SK-N-SH (cell line): ENCODE data around the gene RSU1. TPM values are rescaled to one million over a fixed set of nuclear protein-coding genes. Genes with fewer than 3 reads are reported as not detected.

Experiments used
- CTCF ChIA-PET: fragments of 300-600, 350-600 bp; formaldehyde crosslinking; extraction: SDS; loops from one replicate; lab custom pipeline; 2021; lab: Yijun Ruan, JAX
- POLR2A ChIA-PET: fragments of 350-600 bp; sonication (Branson Sonifier 250); formaldehyde crosslinking; extraction: SDS; loops from one replicate; lab custom pipeline; 2020; ENCODE audit warnings: antibody characterized with exemption, inconsistent platforms; lab: Yijun Ruan, JAX
- DNase-seq: peaks from one replicate; pipeline ENCODE4 v3.0.0; 2012
- H2AFZ ChIP-seq: fragments of 200-600 bp; sonication (generic); 2 replicates; pipeline ENCODE4 v1.8.1; 2016; ENCODE audit warnings: antibody characterized with exemption, mild to moderate bottlenecking, low read depth
- H3F3A ChIP-seq: fragments of 200-600 bp; sonication (generic); replicated peaks from 2 replicates; pipeline ENCODE3; 2016; ENCODE audit warnings: antibody characterized with exemption, mild to moderate bottlenecking; ENCODE audit not compliant: insufficient read depth
- H3K27ac ChIP-seq, 2 experiments: fragments of 200-500 bp in 1 of 2; fragments of 200-600 bp in 1 of 2; sonication (Bioruptor generic) in 1 of 2; sonication (generic), shearing (Covaris generic) in 1 of 2; 2 replicates each; pipeline versions ENCODE4 v1.5.1 to v1.6.1; 2014 to 2016; ENCODE audit warnings: low read depth in 2 of 2, inconsistent platforms in 1 of 2, low read length in 1 of 2, mild to moderate bottlenecking in 1 of 2, mixed read lengths in 1 of 2
- H3K27me3 ChIP-seq: fragments of 200-600 bp; sonication (generic), shearing (Covaris generic); 2 replicates; pipeline ENCODE4 v1.6.1; 2016; ENCODE audit warnings: mixed run types; ENCODE audit not compliant: insufficient read depth
- H3K36me3 ChIP-seq, 2 experiments: fragments of 200-500 bp in 1 of 2; fragments of 200-600 bp in 1 of 2; sonication (Bioruptor generic) in 1 of 2; sonication (generic) in 1 of 2; replicated peaks in 1 of 2; 2 replicates each; pipeline versions ENCODE3 to v1.5.1; 2014 to 2016; ENCODE audit warnings: low read length in 1 of 2, mild to moderate bottlenecking in 1 of 2; ENCODE audit not compliant: insufficient read depth in 2 of 2, control insufficient read depth in 1 of 2
- H3K4me1 ChIP-seq, 2 experiments: fragments of 200-500 bp in 1 of 2; fragments of 200-600 bp in 1 of 2; sonication (Bioruptor generic) in 1 of 2; sonication (generic), shearing (Covaris generic) in 1 of 2; 2 replicates each; pipeline versions ENCODE4 v1.5.1 to v1.6.1; 2014 to 2016; ENCODE audit warnings: low read depth in 1 of 2, low read length in 1 of 2, mixed run types in 1 of 2; ENCODE audit not compliant: insufficient read depth in 2 of 2, control insufficient read depth in 1 of 2
- H3K4me2 ChIP-seq: fragments of 200-600 bp; sonication (generic), shearing (Covaris generic); 2 replicates; pipeline ENCODE4 v1.6.1; 2017; ENCODE audit warnings: mixed run types
- H3K4me3 ChIP-seq, 2 experiments: fragments of 200-500 bp in 1 of 2; fragments of 200-600 bp in 1 of 2; sonication (Bioruptor generic) in 1 of 2; sonication (generic), shearing (Covaris generic) in 1 of 2; 2 replicates each; pipeline versions ENCODE4 v1.5.1 to v1.8.1; 2014 to 2016; ENCODE audit warnings: low read depth in 2 of 2, inconsistent platforms in 1 of 2, low read length in 1 of 2, mild to moderate bottlenecking in 1 of 2, mixed read lengths in 1 of 2, moderate library complexity in 1 of 2
- H3K79me2 ChIP-seq: fragments of 200-600 bp; sonication (generic); 2 replicates; pipeline ENCODE4 v1.8.1; 2017; ENCODE audit warnings: mild to moderate bottlenecking; ENCODE audit not compliant: insufficient read depth
- H3K9ac ChIP-seq: fragments of 200-600 bp; sonication (generic); 2 replicates; pipeline ENCODE4 v1.6.1; 2017; ENCODE audit warnings: mixed run types
- H3K9me2 ChIP-seq: fragments of 200-600 bp; sonication (generic); 2 replicates; pipeline ENCODE4 v1.6.1; 2017; ENCODE audit warnings: mixed run types
- H3K9me3 ChIP-seq: fragments of 200-600 bp; sonication (generic); 2 replicates; pipeline ENCODE4 v1.6.1; 2017; ENCODE audit warnings: mixed run types, mild to moderate bottlenecking, moderate library complexity
- H4K20me1 ChIP-seq: fragments of 200-600 bp; sonication (generic); 2 replicates; pipeline ENCODE4 v1.6.1; 2017; ENCODE audit warnings: mild to moderate bottlenecking, mixed run types; ENCODE audit not compliant: insufficient read depth
- ELF1 ChIP-seq: IDR thresholded peaks from 2 replicates; pipeline ENCODE4 v1.4.0; 2012
- EP300 ChIP-seq, 2 experiments: IDR thresholded peaks; 2 replicates each; pipeline versions ENCODE4 v1.4.0 to v1.6.1; 2012; ENCODE audit warnings: borderline replicate concordance in 1 of 2, low read depth in 1 of 2, low read length in 1 of 2
- EZH2phosphoT487 ChIP-seq: fragments of 200-600 bp; sonication (generic); IDR thresholded peaks from 2 replicates; pipeline ENCODE4 v1.6.1; 2017; ENCODE audit warnings: low read depth, mixed run types, mild to moderate bottlenecking, antibody characterized with exemption, moderate library complexity, borderline replicate concordance
- FOXM1 ChIP-seq: IDR thresholded peaks from 2 replicates; pipeline ENCODE4 v1.4.0; 2012; ENCODE audit warnings: low read depth, mild to moderate bottlenecking
- GABPA ChIP-seq: IDR thresholded peaks from 2 replicates; pipeline ENCODE4 v1.4.0; 2012; ENCODE audit warnings: low read depth, mild to moderate bottlenecking
- GATA2 ChIP-seq: sonication (generic); formaldehyde crosslinking; IDR thresholded peaks from 2 replicates; pipeline ENCODE4 v1.5.0; 2020; ENCODE audit warnings: mild to moderate bottlenecking, missing genetic modification reagents
- MXI1 ChIP-seq: IDR thresholded peaks from 2 replicates; pipeline ENCODE4 v1.6.1; 2012; ENCODE audit warnings: mild to moderate bottlenecking, low read depth, low read length, improper control_type of control experiment
- NRF1 ChIP-seq: IDR thresholded peaks from 2 replicates; pipeline ENCODE4 v1.6.1; 2012; ENCODE audit warnings: low read depth, mild to moderate bottlenecking, low read length
- RCOR1 ChIP-seq: fragments of 150-350 bp; IDR thresholded peaks from 2 replicates; pipeline ENCODE4 v1.6.1; 2017; ENCODE audit warnings: antibody characterized with exemption, low read length
- RFX5 ChIP-seq: IDR thresholded peaks from 2 replicates; pipeline ENCODE4 v1.6.1; 2012; ENCODE audit warnings: mild to moderate bottlenecking, improper control_type of control experiment, low read length
- SIN3A ChIP-seq: IDR thresholded peaks from 2 replicates; pipeline ENCODE4 v1.6.1; 2012; ENCODE audit warnings: low read depth, mild to moderate bottlenecking, low read length, moderate library complexity, borderline replicate concordance
- TAF1 ChIP-seq: IDR thresholded peaks from 2 replicates; pipeline ENCODE4 v1.6.1; 2012; ENCODE audit warnings: low read depth, mild to moderate bottlenecking, low read length, moderate library complexity, borderline replicate concordance
- YY1 ChIP-seq: IDR thresholded peaks from 2 replicates; pipeline ENCODE4 v1.4.0; 2012; ENCODE audit warnings: low read depth, mild to moderate bottlenecking
- whole genome bisulfite sequencing: methylation state at CpG from one replicate; pipeline ENCODE4 v1.1.6; 2017; ENCODE audit warnings: low lambda C conversion rate; 5-methylcytosine and 5-hydroxymethylcytosine counted together
- polyA plus RNA-seq, 3 experiments: library from polyadenylated mRNA; depleted of rRNA; stranded (reverse); fragments of >200 nt; gene quantifications; 2 replicates each; pipeline ENCODE4 v1.2.3, GENCODE V29; 2012
- TF ChIP-seq, protein P1 (sequence below): IDR thresholded peaks from 2 replicates; pipeline ENCODE4 v1.4.0; 2012; ENCODE audit warnings: low read depth, borderline replicate concordance
- TF ChIP-seq, protein P2 (sequence below): IDR thresholded peaks from 2 replicates; pipeline ENCODE4 v1.4.0; 2012; ENCODE audit warnings: low read depth, borderline replicate concordance

RSU1 gene
- polyA plus RNA-seq, 1 of the 3 experiments (the other 2 are of a cell fraction), result 59.8 TPM

DNA sequence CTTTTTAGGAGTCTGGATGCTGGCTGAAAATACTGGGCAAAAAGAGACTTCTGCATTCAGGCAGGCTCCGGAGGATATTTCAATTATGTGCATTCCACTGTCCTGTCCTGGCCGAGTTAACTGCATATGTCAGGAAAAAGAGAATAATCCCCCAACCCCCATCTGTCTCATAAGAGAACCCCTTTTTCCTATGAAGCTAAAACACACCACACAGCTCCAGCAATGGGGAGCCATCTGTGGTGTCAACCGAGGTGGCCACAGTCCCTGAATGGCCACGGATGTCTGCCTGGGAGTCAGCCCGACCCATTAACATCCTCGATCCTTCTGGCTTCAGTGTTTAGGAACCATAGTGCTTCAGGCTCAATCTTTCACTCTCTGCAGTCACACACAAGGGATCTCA is 70.4 kb downstream of the RSU1 start (continued):
- TF ChIP-seq, protein P1, sequence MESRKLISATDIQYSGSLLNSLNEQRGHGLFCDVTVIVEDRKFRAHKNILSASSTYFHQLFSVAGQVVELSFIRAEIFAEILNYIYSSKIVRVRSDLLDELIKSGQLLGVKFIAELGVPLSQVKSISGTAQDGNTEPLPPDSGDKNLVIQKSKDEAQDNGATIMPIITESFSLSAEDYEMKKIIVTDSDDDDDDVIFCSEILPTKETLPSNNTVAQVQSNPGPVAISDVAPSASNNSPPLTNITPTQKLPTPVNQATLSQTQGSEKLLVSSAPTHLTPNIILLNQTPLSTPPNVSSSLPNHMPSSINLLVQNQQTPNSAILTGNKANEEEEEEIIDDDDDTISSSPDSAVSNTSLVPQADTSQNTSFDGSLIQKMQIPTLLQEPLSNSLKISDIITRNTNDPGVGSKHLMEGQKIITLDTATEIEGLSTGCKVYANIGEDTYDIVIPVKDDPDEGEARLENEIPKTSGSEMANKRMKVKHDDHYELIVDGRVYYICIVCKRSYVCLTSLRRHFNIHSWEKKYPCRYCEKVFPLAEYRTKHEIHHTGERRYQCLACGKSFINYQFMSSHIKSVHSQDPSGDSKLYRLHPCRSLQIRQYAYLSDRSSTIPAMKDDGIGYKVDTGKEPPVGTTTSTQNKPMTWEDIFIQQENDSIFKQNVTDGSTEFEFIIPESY, result no peak
- no peak for TF ChIP-seq GATA2 (CRISPR knock-in tag)
- no peak for TF ChIP-seq EZH2phosphoT487

DNA sequence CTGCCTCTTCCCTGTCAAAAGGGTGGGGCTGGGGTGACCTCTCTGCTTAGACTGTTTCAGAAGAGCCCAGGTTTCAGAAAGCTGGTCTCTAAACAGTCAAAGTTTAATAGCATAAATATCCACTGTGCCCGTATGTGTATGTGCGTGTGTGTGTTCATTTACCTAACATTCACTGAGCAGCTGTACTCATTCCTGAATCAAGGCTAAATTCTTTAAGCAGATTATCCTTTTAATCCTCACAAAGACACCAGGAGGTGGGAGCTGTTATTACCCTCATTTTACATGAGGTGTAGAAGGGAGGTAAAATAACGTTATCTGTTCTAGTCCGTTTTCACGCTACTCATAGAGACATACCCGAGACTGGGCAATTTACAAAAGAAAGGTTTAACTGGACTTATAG is 72.2 kb downstream of the RSU1 start:
- H3K79me2 ChIP-seq, result no peaks in the 10 kb centered on the region
- ChIA-PET POLR2A (no interaction called here), CTCF (no interaction called here)
- no peaks in the 10 kb centered on the region for H3K27me3 ChIP-seq
- no peaks in the 10 kb centered on the region for H3K9me3 ChIP-seq
- no peaks in the 10 kb centered on the region for H3K9me2 ChIP-seq
- H3K9ac ChIP-seq, result no peak overlapping the region
- H3K36me3 ChIP-seq, result peaks cover 13 to 18% of the 10 kb centered on the region in 2 experiments
- no peaks in the 10 kb centered on the region; a peak in 1 of 4 replicates for H3K4me1 ChIP-seq
- H3K27ac ChIP-seq, result no peak overlapping the region
- TF ChIP-seq SIN3A (no peak), GABPA (no peak), RCOR1 (no peak), NRF1 (no peak), TAF1 (no peak), GATA2 (CRISPR knock-in tag) (no peak), EP300 (IDR thresholded peaks at IDR 0.05; ENCODE audit: borderline replicate concordance in 1 of 2, low read depth in 1 of 2, low read length in 1 of 2) (no peak), ELF1 (no peak), RFX5 (no peak)
- TF ChIP-seq, protein P2, sequence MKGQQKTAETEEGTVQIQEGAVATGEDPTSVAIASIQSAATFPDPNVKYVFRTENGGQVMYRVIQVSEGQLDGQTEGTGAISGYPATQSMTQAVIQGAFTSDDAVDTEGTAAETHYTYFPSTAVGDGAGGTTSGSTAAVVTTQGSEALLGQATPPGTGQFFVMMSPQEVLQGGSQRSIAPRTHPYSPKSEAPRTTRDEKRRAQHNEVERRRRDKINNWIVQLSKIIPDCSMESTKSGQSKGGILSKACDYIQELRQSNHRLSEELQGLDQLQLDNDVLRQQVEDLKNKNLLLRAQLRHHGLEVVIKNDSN, result no peak
- no peaks in the 10 kb centered on the region for H4K20me1 ChIP-seq
- no peak for DNase-seq
- no peaks in the 10 kb centered on the region for H3F3A ChIP-seq
- H2AFZ ChIP-seq, result no peak overlapping the region
- no peak overlapping the region for H3K4me2 ChIP-seq
- H3K4me3 ChIP-seq, result no peak overlapping the region
- 89% methylated on average over 6 of the region's 6 CpGs for WGBS

DNA sequence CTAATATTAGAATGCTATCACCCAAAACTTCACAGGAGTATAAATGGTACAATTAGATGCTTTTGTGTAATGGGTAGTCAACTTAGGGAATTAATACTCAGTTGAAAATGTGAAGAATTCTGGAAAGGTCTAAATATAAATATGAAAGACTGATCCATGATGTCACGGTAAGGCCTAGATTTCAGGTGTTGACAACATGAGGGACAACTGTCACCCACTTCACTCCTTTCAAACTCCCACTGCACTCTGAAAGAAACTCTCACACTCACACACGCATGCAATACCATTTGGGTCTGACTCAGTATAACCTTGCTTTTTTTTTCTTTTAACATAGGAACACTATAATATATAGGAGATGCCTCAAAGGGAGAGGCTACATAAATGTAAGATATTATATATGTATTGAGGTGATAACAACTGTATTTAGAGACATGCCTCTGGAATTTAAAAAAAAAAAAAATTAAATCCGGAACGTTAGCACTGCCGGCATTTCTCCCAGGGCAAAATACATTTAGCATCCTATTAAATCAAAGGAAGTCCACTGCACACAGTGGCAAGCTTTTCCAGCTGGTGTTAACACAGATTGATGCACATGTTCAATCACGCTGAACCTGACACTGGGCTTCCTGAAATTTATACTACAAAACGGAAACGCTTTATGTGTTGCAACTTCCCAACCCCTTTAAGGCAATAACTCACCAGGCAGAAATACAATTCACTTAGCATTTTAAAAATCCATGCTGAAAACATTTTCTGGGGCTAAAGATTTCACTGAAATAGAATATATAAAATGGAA is 74.9 kb downstream of the RSU1 start:
- POLR2A ChIA-PET, result no interaction called here
- no peak overlapping the region for H3K27ac ChIP-seq
- WGBS, result 85% methylated on average over 8 of the region's 8 CpGs

More for the DNA sequence above, 74.9 kb downstream of the RSU1 start:
- no peaks in the 10 kb centered on the region for H3K79me2 ChIP-seq
- no peak overlapping the region for H3K9ac ChIP-seq
- H3F3A ChIP-seq, result no peaks in the 10 kb centered on the region
- DNase-seq, result no peak
- H3K36me3 ChIP-seq, result peaks cover 5 to 28% of the 10 kb centered on the region in 2 experiments
- no peak overlapping the region for H3K4me2 ChIP-seq
- H3K9me3 ChIP-seq, result no peaks in the 10 kb centered on the region
- H3K27me3 ChIP-seq, result no peaks in the 10 kb centered on the region
- no peaks in the 10 kb centered on the region for H3K9me2 ChIP-seq
- CTCF ChIA-PET, result interaction anchor here (1.3 kb wide), 1 partner anchor 62 kb away, joined by 4 read pairs; no protein-coding TSS in a partner anchor
- H2AFZ ChIP-seq, result no peak overlapping the region
- TF ChIP-seq FOXM1 (no peak), ELF1 (no peak), YY1 (no peak), MXI1 (no peak)
- TF ChIP-seq, protein P2, result no peak
- no peak overlapping the region for H3K4me3 ChIP-seq
- no peaks in the 10 kb centered on the region for H4K20me1 ChIP-seq
- no peaks in the 10 kb centered on the region; a peak in 1 of 4 replicates for H3K4me1 ChIP-seq
